ENCODE measurements around the gene SLCO2B1.

- TF ChIP-seq CTBP1 (IDR thresholded peaks at IDR 0.05; ENCODE audit: borderline replicate concordance) (no peak), ARNT (IDR thresholded peaks at IDR 0.05) (no peak), L3MBTL2 (conservative IDR thresholded peaks at IDR 0.05) (no peak), FOXA1 (IDR thresholded peaks at IDR 0.05) (no peak), FOXK2 (IDR thresholded peaks at IDR 0.05) (no peak), FOXM1 (IDR thresholded peaks at IDR 0.05; ENCODE audit: borderline replicate concordance) (no peak), SP1 (IDR thresholded peaks at IDR 0.05) (no peak), PKNOX1 (IDR thresholded peaks at IDR 0.05) (no peak), NFRKB (IDR thresholded peaks at IDR 0.05) (no peak), ELF4 (IDR thresholded peaks at IDR 0.05) (no peak), HDGF (IDR thresholded peaks at IDR 0.05; ENCODE audit: borderline replicate concordance) (no peak), SUZ12 (IDR thresholded peaks at IDR 0.05) (no peak), LEF1 (IDR thresholded peaks at IDR 0.05; ENCODE audit: borderline replicate concordance) (no peak), BHLHE40 (IDR thresholded peaks at IDR 0.05; ENCODE audit: borderline replicate concordance) (no peak)
These were observed 18.8 kb upstream of the SLCO2B1 start for GRCh38 chr11:75132080-75132479.
